ENCODE data around the gene ITSN2. TPM values are rescaled to one million over a fixed set of nuclear protein-coding genes. Genes with fewer than 3 reads are reported as not detected.

ITSN2 gene
- total RNA-seq, 2 donors from 2014 or later, result 12.6 to 16.8 TPM

DNA sequence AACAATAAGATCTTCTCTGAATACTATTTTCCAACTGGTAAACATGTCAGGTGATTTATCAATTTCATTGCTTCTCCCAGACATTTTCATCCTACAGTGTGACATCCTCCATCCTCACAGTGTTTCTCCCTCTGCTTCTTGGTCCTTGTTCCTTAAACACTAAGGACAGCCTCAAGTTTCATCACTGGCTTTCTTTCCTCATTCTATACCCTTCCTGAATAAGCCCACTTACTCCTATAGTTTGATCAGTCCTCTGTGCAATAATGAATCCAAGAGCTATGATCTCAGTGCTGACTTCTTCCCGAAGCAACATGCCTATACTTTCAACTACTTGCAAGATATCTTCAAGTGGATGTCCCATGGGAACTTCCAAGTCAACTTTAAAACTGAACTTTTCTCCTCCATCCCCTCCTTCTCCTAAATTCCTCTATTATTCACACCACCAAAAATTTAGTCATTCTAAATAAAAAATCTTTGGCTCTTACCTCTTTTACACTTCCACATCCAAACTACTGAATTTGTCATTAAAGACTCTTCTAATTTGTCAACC, 97.8 kb downstream of the ITSN2 start:
- Mint-ChIP-seq H3K4me3 (no peak overlapping the region), H3K27me3 (ENCODE audit: insufficient read depth) (no peaks in the 10 kb centered on the region), H3K4me1 (no peaks in the 10 kb centered on the region), H3K36me3 (ENCODE audit: low read depth) (peaks cover 2% of the 10 kb centered on the region), H3K27ac (no peak overlapping the region), H3K9me3 (no peaks in the 10 kb centered on the region)
- Histone ChIP-seq H3K9me3 (ENCODE audit: control insufficient read depth, low read length) (no peaks in the 10 kb centered on the region), H3K4me3 (ENCODE audit: low read length) (no peak overlapping the region), H3K36me3 (ENCODE audit: control insufficient read depth, insufficient read depth, low read length) (no peaks in the 10 kb centered on the region), H3K4me1 (ENCODE audit: control insufficient read depth, insufficient read depth, low read length) (peaks cover 4% of the 10 kb centered on the region), H3K9ac (ENCODE audit: extremely low read depth, low read length, poor library complexity, severe bottlenecking) (no peak overlapping the region), H3K27ac (ENCODE audit: low read depth, low read length) (no peak overlapping the region), H3K27me3 (ENCODE audit: control insufficient read depth, insufficient read depth, low read length, poor library complexity, severe bottlenecking) (peaks cover 30% of the 10 kb centered on the region)
- no peak for DNase-seq
- 93 to 100% methylated on average over 1 of the region's 1 CpG for WGBS, 2 experiments (ENCODE audit: insufficient coverage in 1 of 2, insufficient read length in 1 of 2)
- TF ChIP-seq, protein P1, sequence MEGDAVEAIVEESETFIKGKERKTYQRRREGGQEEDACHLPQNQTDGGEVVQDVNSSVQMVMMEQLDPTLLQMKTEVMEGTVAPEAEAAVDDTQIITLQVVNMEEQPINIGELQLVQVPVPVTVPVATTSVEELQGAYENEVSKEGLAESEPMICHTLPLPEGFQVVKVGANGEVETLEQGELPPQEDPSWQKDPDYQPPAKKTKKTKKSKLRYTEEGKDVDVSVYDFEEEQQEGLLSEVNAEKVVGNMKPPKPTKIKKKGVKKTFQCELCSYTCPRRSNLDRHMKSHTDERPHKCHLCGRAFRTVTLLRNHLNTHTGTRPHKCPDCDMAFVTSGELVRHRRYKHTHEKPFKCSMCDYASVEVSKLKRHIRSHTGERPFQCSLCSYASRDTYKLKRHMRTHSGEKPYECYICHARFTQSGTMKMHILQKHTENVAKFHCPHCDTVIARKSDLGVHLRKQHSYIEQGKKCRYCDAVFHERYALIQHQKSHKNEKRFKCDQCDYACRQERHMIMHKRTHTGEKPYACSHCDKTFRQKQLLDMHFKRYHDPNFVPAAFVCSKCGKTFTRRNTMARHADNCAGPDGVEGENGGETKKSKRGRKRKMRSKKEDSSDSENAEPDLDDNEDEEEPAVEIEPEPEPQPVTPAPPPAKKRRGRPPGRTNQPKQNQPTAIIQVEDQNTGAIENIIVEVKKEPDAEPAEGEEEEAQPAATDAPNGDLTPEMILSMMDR (conservative IDR thresholded peaks at IDR 0.05), result no peak

DNA sequence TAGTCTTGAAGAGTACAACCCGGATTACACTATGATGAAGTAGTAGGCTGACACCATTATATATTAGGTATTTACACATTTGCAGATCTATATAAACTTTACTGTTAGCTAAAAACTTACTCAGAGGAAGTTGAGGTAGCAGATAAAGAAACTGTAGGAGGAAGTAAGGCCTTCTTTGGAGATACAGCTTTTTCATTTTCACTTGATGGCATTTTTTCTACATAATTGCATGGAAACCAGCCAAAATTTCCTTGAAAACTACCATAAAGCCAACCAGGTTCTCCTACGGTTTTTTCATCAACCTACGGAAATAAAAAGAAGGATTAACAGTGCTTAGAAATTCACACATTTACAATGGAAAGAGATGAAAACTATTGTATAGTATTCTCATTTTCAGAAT, 98.9 kb downstream of the ITSN2 start:
- TF ChIP-seq, protein P1 (conservative IDR thresholded peaks at IDR 0.05), result no peak
- Histone ChIP-seq H3K9me3 (ENCODE audit: control insufficient read depth, low read length) (no peaks in the 10 kb centered on the region), H3K9ac (ENCODE audit: extremely low read depth, low read length, poor library complexity, severe bottlenecking) (no peak overlapping the region), H3K27ac (ENCODE audit: low read depth, low read length) (no peak overlapping the region), H3K27me3 (ENCODE audit: control insufficient read depth, insufficient read depth, low read length, poor library complexity, severe bottlenecking) (peaks cover 41% of the 10 kb centered on the region), H3K4me1 (ENCODE audit: control insufficient read depth, insufficient read depth, low read length) (peaks cover 4% of the 10 kb centered on the region), H3K4me3 (ENCODE audit: low read length) (no peak overlapping the region), H3K36me3 (ENCODE audit: control insufficient read depth, insufficient read depth, low read length) (no peaks in the 10 kb centered on the region)
- Mint-ChIP-seq H3K9me3 (no peaks in the 10 kb centered on the region), H3K4me3 (no peak overlapping the region), H3K27ac (no peak overlapping the region), H3K4me1 (no peaks in the 10 kb centered on the region), H3K27me3 (ENCODE audit: insufficient read depth) (no peaks in the 10 kb centered on the region), H3K36me3 (ENCODE audit: low read depth) (peaks cover 2% of the 10 kb centered on the region)
- WGBS, 2 experiments (ENCODE audit: insufficient coverage in 1 of 2, insufficient read length in 1 of 2), result 90 to 100% methylated on average over 1 of the region's 3 CpGs
- DNase-seq, result no peak

DNA sequence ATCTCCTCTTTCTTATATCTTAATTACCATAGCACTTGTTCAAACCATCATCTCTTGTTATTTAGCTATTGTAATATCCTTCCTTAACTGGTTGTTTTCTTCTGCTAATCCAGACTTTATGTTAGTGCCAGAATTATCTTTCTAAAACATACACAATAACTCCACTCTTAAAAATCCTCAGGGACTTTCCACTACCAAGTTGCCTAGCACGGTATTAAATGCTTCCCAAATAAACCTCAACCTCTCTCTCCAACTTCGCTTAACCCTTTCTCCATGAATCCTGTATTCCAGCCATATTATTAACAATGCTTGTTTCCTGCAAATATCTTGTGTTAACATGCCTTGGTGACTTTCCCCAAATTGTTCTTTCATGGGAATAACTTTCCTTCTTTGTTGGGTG, 101.0 kb downstream of the ITSN2 start:
- DNase-seq, result no peak
- peaks cover 2% of the 10 kb centered on the region for H3K36me3 Mint-ChIP-seq (ENCODE audit: low read depth)
- Histone ChIP-seq H3K4me3 (ENCODE audit: low read length) (no peak overlapping the region), H3K27ac (ENCODE audit: low read depth, low read length) (no peak overlapping the region), H3K9me3 (ENCODE audit: control insufficient read depth, low read length) (no peaks in the 10 kb centered on the region), H3K36me3 (ENCODE audit: control insufficient read depth, insufficient read depth, low read length) (no peaks in the 10 kb centered on the region), H3K9ac (ENCODE audit: extremely low read depth, low read length, poor library complexity, severe bottlenecking) (no peak overlapping the region), H3K27me3 (ENCODE audit: control insufficient read depth, insufficient read depth, low read length, poor library complexity, severe bottlenecking) (peaks cover 56% of the 10 kb centered on the region), H3K4me1 (ENCODE audit: control insufficient read depth, insufficient read depth, low read length) (peaks cover 4% of the 10 kb centered on the region)
- WGBS, 2 experiments (ENCODE audit: insufficient coverage in 1 of 2, insufficient read length in 1 of 2), result 83 to 93% methylated on average over 1 to 2 of the region's 2 CpGs
- no peaks in the 10 kb centered on the region for H3K4me1 Mint-ChIP-seq
- no peaks in the 10 kb centered on the region for H3K27me3 Mint-ChIP-seq (ENCODE audit: insufficient read depth)
- H3K4me3 Mint-ChIP-seq, result no peak overlapping the region
- H3K9me3 Mint-ChIP-seq, result no peaks in the 10 kb centered on the region
- TF ChIP-seq, protein P1 (conservative IDR thresholded peaks at IDR 0.05), result no peak
- no peak overlapping the region for H3K27ac Mint-ChIP-seq

All from endodermal cell (in vitro differentiated cells).